ENCODE measurements around the gene RASSF3. TPM values are rescaled to one million over a fixed set of nuclear protein-coding genes. Genes with fewer than 3 reads are reported as not detected.
"Not testable (repeated sequence)": the region's sequence is repeated elsewhere in the genome, so short reads cannot be mapped to it uniquely, and the experiment has no call there.

The RASSF3 gene
- total RNA-seq, 3 donors from 2014 or later: 23.4 to 28.4 (median 24.6) TPM

DNA sequence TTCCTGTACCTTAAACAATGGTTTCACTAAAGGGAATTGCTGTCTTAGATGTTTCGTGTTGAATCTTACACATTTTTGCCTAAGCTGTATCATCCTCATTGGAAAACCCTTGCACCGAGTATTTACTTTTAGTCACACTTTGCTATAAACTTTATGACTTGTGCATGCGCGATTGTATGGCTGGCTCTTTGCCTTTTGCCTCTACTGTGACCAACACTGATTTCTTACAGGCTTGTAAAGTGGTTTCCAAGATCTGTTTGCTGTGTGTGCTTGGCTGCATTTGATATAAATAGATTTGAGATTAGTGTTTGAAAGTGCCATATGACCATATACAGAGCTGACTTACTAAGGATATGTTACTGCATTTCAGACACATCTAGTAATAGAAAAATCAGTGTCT lies 40.5 kb downstream of the RASSF3 start:
- Histone ChIP-seq H3K9me3 (no peaks in the 10 kb centered on the region), H3K4me1 (no peaks in the 10 kb centered on the region), H3K4me3 (no peak overlapping the region), H3K27me3 (no peaks in the 10 kb centered on the region), H3K36me3 (no peaks in the 10 kb centered on the region), H3K27ac (no peak overlapping the region)
- no peak for DNase-seq (ENCODE audit: low spot score in 2 of 2)
- TF ChIP-seq POLR2AphosphoS5 (IDR thresholded peaks at IDR 0.05) (no peak), POLR2A (IDR thresholded peaks at IDR 0.05) (no peak)
- TF ChIP-seq, protein P1, sequence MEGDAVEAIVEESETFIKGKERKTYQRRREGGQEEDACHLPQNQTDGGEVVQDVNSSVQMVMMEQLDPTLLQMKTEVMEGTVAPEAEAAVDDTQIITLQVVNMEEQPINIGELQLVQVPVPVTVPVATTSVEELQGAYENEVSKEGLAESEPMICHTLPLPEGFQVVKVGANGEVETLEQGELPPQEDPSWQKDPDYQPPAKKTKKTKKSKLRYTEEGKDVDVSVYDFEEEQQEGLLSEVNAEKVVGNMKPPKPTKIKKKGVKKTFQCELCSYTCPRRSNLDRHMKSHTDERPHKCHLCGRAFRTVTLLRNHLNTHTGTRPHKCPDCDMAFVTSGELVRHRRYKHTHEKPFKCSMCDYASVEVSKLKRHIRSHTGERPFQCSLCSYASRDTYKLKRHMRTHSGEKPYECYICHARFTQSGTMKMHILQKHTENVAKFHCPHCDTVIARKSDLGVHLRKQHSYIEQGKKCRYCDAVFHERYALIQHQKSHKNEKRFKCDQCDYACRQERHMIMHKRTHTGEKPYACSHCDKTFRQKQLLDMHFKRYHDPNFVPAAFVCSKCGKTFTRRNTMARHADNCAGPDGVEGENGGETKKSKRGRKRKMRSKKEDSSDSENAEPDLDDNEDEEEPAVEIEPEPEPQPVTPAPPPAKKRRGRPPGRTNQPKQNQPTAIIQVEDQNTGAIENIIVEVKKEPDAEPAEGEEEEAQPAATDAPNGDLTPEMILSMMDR (IDR thresholded peaks at IDR 0.05): no peak
- intact Hi-C loops (cut with DNase I; ENCODE audit: low total_unique reads): no loop called here

DNA sequence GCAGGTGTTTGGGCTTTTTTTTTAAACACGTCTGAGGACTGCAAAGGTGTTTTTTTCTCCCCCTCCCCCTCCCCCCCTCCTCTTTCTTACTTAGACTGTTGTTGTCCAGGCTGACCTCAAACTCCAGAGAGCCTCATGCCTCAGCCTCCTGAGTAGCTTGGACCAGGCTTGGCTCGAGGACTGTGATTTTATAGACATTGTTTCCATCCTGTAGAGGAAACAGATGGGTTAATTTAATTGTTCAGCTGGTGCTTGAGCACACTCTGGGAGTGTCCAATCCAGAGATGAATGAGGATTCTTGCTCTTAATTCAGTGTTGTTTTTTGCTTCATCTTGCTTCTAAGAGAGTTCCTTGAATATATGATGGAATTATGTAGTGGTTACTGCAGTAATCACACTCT lies 42.1 kb downstream of the RASSF3 start:
- Histone ChIP-seq H3K27ac (no peak overlapping the region), H3K4me3 (no peak overlapping the region), H3K4me1 (no peaks in the 10 kb centered on the region), H3K9me3 (no peaks in the 10 kb centered on the region), H3K36me3 (no peaks in the 10 kb centered on the region), H3K27me3 (no peaks in the 10 kb centered on the region)
- intact Hi-C loops (cut with DNase I; ENCODE audit: low total_unique reads): no loop called here
- TF ChIP-seq, protein P1 (IDR thresholded peaks at IDR 0.05): no peak
- TF ChIP-seq POLR2A (IDR thresholded peaks at IDR 0.05) (no peak), POLR2AphosphoS5 (IDR thresholded peaks at IDR 0.05) (no peak)
- no peak for DNase-seq (ENCODE audit: low spot score in 2 of 2)

GRCh38 chr12:64653123-64653522 lies 42.8 kb downstream of the RASSF3 start:
- DNase-seq (ENCODE audit: low spot score in 2 of 2): no peak
- H3K9me3 ChIP-seq: no peaks in the 10 kb centered on the region
- no peaks in the 10 kb centered on the region for H3K27me3 ChIP-seq
- no peaks in the 10 kb centered on the region for H3K4me1 ChIP-seq
- TF ChIP-seq POLR2AphosphoS5 (IDR thresholded peaks at IDR 0.05) (no peak), POLR2A (IDR thresholded peaks at IDR 0.05) (no peak)
- TF ChIP-seq, protein P1 (IDR thresholded peaks at IDR 0.05): no peak
- intact Hi-C loops (cut with DNase I; ENCODE audit: low total_unique reads): no loop called here
- H3K4me3 ChIP-seq: no peak overlapping the region
- no peak overlapping the region for H3K27ac ChIP-seq
- H3K36me3 ChIP-seq: no peaks in the 10 kb centered on the region

GRCh38 chr12:64653907-64654306 lies 43.6 kb downstream of the RASSF3 start:
- intact Hi-C loops (cut with DNase I; ENCODE audit: low total_unique reads): not testable (repeated sequence)

GRCh38 chr12:64655141-64655540 lies 44.8 kb downstream of the RASSF3 start:
- no peak overlapping the region for H3K27ac ChIP-seq
- DNase-seq (ENCODE audit: low spot score in 2 of 2): no peak
- H3K27me3 ChIP-seq: no peaks in the 10 kb centered on the region
- intact Hi-C loops (cut with DNase I; ENCODE audit: low total_unique reads): no loop called here
- no peaks in the 10 kb centered on the region for H3K36me3 ChIP-seq
- no peaks in the 10 kb centered on the region for H3K9me3 ChIP-seq
- TF ChIP-seq, protein P1 (IDR thresholded peaks at IDR 0.05): no peak
- TF ChIP-seq POLR2AphosphoS5 (IDR thresholded peaks at IDR 0.05): no peak
- no peak for TF ChIP-seq POLR2A (IDR thresholded peaks at IDR 0.05)
- H3K4me1 ChIP-seq: no peaks in the 10 kb centered on the region
- H3K4me3 ChIP-seq: no peak overlapping the region

More at GRCh38 chr12:64653907-64654306, 43.6 kb downstream of the RASSF3 start:
- not testable (repeated sequence) for H3K9me3 ChIP-seq; H3K4me1 ChIP-seq; H3K27ac ChIP-seq; DNase-seq (ENCODE audit: low spot score in 2 of 2); H3K4me3 ChIP-seq; H3K27me3 ChIP-seq; H3K36me3 ChIP-seq

- Histone ChIP-seq H3K9me3 (no peaks in the 10 kb centered on the region), H3K27ac (no peak overlapping the region), H3K4me3 (no peak overlapping the region), H3K36me3 (no peaks in the 10 kb centered on the region), H3K4me1 (no peaks in the 10 kb centered on the region), H3K27me3 (no peaks in the 10 kb centered on the region)
- no peak for DNase-seq (ENCODE audit: low spot score in 2 of 2)
- intact Hi-C loops (cut with DNase I; ENCODE audit: low total_unique reads): no loop called here
- TF ChIP-seq, protein P1 (IDR thresholded peaks at IDR 0.05): no peak
- TF ChIP-seq POLR2AphosphoS5 (IDR thresholded peaks at IDR 0.05): no peak
- TF ChIP-seq POLR2A (IDR thresholded peaks at IDR 0.05): no peak
Observed at GRCh38 chr12:64656429-64656828, 46.1 kb downstream of the RASSF3 start.

Measured in breast epithelium (tissue), 4 donors.